Stimulated activated CD4-positive, alpha-beta T cell treated with anti-CD3 and anti-CD28 coated beads, Interleukin-15, amount 100 ng/mL, for 48 hours (primary cell): ENCODE data around the gene CNTN2.

Source experiments
- DNase-seq, 2 donors: peaks; one replicate each; pipeline ENCODE4 v3.0.0-alpha.2; 2020; ENCODE audit warnings: low read depth in 2 of 2

CNTN2 gene, protein sequence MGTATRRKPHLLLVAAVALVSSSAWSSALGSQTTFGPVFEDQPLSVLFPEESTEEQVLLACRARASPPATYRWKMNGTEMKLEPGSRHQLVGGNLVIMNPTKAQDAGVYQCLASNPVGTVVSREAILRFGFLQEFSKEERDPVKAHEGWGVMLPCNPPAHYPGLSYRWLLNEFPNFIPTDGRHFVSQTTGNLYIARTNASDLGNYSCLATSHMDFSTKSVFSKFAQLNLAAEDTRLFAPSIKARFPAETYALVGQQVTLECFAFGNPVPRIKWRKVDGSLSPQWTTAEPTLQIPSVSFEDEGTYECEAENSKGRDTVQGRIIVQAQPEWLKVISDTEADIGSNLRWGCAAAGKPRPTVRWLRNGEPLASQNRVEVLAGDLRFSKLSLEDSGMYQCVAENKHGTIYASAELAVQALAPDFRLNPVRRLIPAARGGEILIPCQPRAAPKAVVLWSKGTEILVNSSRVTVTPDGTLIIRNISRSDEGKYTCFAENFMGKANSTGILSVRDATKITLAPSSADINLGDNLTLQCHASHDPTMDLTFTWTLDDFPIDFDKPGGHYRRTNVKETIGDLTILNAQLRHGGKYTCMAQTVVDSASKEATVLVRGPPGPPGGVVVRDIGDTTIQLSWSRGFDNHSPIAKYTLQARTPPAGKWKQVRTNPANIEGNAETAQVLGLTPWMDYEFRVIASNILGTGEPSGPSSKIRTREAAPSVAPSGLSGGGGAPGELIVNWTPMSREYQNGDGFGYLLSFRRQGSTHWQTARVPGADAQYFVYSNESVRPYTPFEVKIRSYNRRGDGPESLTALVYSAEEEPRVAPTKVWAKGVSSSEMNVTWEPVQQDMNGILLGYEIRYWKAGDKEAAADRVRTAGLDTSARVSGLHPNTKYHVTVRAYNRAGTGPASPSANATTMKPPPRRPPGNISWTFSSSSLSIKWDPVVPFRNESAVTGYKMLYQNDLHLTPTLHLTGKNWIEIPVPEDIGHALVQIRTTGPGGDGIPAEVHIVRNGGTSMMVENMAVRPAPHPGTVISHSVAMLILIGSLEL

DNA sequence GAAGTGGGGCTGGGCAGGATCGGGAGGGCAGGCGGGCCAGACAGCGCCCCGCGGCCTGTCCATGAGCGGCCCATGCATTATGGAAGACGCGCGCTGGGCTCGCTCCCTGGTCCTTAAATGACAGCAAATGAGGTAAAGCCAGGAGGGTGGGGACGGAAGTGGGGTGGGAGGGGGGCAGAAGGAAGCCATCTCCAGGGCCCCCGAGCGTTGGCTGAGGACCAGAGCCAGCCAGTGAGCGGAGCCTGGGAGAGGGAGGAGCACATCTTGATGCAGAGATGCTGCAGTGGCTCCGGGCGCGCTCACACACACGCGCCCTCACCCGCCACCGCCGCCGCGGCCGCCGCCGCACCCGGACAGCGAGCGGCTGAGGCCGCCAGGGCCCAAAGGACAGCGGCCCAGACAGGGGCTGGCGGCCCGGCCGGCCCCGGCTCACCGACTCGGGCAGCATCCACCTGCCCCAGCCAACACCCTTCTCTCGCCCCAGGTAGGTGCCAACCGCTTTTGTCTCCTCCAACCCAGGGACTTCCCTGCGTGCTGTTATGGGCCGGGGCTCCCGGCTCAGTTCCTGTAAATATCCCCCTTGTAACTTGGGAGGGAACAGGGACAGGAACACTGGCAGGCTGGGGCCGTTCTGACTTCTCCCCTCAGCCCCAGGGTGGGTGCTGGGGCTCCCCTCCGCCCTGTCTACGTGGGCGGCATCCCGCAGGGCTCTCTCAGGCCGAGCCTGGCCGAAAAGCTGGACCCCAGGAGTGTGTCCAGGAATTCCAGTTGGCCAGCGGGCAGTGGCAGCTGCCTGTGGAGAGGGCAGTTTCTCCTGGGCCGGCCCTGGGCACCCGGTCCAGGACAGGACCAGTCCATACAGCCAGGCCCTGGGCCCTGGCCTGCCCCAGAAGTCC, at the start of gene CNTN2:
Gene CNTN2 (plus strand): TSS at position 302 of the 896 bp plus-strand sequence. CDS start 9,974 bp downstream, outside the sequence.
- DNase-seq, result no peak

DNA sequence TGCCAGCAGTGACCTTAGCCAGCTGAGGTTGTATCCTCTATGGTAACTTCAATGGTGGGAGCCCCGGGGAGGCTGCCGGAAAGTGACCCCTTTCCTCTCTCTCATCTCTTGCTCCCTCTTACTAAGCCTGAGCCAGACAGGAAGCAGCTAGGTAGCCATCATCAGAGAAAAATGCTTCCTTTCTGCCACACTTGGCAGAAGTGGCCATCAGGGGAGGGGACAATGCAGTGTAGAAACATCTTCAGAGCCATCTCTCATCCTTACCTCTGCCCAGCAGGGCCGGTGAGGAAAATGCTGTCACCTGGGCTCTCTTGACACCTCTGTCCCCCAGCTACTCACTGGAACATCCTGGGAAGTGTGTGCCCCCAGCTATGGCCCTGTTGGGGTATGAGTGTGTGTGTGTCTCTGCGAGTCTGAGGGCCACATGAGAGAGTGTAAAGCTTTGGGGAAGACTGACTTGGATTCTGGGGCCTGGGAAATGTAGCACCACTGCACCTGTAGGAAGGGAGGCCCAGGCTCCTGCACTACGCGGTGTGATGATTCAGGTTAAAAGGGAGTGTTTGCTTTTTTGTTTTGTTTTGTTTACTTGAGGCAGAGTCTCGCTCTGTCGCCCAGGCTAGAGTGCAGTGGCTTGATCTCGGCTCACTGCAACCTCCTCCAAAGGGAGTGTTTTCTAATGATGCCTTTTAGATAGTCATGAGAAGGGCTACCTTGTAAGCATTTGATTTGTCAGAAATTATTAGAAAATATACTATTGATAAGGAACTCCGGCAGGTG, 48.7 kb upstream of the CNTN2 start:
- no peak for DNase-seq

DNA sequence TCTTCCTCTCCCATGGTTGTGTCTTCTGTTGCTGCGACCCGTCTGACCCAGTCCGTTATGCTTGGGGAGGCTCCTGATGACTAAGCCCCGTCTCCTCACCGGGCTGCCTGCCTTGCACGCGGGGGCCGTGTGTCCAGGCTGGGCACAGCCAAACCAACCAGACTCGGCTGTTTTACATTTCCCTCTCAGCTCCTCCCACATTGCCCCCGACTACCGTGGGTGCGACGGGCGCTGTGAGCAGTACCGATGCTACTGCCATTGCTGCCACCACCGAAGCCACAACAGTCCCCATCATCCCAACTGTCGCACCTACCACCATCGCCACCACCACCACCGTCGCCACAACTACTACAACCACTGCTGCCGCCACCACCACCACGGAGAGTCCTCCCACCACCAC, 46.0 kb upstream of the CNTN2 start:
- no peak for DNase-seq

DNA sequence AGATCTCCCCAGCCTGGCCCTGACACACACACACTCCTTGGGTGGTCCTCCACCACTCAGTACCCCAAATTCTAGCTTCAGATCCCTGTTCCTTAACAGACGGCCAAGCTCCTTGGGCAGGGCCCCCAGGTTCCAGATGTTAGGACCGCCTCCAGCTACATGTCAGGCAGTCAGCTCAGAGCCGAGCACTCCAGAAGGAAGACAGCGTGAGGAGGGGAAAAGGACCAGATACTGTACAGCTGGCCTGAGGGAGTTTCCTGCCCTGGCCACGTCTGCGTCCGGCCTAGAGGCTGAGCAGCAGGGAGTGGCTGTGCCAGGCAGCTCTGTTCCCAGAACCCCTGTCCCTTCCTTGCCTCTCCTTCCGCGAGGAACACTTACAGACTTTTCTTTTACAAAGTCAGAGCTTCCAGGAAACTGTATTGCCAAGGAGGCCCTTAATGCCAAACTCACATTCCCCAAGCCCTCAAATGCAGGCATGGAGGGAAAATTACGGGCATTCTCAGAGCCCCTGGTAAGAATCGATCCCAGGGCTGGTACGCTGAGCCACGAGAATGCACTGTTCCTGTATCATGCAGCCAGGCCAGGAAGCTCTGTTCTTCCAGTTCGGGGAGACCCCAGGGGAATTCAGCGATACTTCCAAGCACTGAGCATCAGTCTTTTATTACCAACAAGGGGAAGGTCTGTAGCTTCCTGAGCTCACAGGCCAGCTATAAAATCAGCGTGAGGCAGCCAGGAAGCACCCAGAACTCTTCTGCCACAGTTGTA, 45.2 kb upstream of the CNTN2 start:
- DNase-seq, result no peak

DNA sequence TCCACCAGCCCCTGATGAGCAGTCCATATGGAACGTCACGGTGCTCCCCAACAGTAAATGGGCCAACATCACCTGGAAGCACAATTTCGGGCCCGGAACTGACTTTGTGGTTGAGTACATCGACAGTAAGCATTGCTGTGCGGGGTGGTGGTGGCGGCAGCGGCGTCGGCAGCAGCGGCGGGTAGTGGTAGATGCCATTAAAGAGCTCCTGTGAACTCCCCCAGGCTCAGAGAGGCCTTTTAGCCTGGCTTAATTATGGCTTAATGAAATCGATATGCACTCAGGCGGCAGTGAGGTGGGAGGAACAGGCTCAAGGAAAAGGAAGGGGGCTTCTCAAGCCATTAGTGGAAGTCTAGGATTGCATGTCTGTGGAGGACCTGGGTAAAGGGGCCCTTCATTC, 41.9 kb upstream of the CNTN2 start:
- no peak for DNase-seq

DNA sequence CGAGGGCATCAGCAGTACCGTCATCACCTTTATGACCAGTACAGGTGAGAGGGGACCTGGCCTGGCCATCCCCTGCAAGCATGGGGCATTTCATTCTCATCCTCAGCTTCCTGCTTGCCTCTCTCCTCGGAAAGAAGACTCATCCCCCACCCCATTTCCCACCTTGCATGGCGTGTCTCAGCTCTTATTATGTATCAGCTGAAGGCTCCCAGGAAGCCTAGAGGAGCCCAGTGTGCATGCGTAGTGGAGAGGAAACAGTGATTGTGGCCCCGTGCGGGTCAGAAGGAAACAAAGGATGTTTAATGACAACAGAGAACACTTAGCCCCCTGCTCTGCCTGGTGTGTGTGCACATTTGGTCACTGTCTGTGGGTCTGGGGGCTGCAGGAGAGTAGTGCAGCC, 40.3 kb upstream of the CNTN2 start:
- DNase-seq, result no peak

DNA sequence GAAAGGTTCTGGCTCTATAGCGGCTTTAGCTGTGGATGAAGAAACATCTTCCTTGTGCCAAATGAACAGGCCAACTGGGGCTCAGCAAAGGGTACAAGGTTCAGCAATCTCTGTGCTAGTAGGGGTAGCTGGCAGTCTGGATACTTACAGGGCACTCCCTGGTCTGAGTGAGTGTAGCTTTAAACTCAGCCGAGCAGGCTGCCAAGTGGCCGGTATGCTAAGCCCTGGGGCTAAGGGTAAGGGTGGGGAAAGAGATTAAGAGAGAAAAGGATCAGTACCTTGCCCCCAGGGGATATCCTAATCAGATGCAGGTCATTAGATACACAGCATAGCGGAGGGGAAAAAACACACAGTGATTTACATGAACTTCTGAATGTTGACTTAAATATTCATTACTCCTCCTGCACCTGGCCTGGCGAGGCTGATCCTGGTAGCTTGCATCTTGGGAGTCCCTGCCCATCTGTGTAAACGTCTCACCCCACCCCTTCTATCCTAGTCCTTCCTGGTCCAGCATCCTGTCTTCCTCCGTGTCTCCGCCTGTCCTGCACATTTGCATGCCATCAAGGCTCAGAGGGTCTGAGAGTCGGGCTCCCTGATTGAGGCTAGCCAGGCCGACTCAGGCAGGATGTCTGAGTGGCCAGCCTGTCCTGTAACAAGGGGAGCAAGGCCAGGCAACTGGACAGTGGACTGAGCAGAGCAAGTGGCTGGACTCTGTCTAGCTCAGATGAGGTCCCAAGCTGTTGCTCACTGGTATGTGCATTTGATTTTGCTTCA, 39.5 kb upstream of the CNTN2 start:
- no peak for DNase-seq

DNA sequence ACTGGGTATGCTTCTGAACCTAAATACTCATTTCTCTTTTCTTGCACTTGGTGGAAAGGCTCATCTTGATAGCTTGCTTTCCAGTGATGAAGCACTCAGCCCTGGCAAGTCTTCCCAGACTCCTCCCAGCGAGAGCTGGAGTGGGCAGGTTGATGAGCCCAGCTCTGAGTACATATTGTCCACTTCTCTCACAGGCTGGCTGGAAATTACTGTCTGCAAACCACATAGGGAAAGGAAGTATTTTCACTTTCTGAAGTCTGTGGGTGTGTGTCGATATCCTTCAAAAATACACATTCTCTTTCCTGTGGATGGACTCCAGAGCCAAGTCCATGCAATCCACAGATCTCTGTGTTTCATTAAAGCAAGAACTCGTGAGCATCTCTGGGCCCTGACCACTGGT, 38.7 kb upstream of the CNTN2 start:
- DNase-seq, result no peak

DNA sequence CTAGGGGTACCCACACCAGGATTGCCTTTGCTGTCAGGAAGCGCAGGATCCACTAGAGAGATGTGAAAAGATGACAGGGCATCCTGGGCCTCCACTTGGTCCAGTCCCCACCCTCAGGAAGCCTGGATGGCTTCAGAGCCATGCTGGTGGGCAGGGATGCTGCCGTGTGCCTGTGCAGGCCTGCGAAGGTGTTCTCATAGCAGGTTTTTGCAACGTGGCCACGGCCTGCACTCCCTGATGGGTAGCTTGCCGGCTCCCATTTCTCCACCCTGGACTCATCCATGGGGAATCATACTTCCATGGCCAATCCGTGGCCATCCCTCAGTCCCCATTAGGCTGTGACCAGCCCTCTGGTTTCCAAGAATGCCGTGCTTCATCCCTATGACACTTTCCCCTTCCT, 34.1 kb upstream of the CNTN2 start:
- DNase-seq, result no peak

DNA sequence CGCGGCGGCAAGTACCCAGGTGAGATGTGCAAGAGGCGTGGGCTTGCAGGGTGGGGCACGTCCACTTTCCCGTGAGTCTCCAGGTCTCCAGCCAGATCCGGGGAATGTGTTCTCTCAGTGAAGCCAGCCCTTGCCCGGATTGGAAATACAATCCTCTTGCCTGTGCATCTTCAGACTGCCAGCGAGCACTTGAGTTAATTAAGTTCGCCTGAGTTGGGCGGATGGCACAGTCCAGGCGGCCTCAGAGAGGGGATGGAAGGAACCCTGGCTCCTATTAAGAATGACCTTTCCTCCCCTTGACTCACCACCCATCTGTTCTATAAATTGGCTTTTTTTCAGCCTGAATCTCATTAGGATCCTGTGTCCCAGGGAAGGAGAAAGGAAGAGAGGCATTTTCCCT, 33.3 kb upstream of the CNTN2 start:
- DNase-seq, result no peak

DNA sequence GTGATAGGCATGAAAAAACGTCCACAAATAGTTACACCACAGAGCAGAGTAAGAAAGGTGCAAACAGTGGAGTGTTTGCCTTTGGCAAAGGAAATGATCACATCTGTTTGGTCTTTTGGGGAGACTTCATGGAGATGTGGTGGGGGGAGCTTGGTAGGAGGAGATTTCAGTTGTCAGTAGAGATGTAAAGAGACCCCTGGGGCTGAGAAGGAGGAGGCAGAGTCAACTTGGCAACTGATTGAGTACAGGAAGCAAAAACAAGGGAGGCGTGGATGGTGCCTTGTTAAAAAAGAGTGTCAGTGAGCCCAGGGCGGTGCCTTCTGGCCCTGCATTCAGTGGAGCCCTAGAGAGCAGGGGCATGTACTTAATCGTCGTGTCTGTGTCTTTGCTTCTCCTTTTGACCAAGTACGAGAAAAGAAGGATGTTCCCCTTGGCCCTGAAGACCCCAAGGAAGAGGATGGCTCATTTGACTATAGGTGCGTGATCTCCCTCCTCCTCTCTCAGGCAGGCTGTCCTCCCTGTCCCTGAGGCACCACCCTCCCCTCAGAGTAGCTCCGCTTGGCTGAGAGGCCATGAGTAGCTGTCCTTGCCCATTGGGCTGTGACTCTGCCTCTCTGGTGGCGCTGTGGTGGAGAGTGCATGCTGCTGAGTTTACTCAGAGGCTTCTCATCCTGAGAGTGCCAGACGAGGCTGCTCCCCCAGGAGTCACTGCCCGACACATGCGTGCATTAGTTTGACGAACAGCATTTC, 30.4 kb upstream of the CNTN2 start:
- no peak for DNase-seq

DNA sequence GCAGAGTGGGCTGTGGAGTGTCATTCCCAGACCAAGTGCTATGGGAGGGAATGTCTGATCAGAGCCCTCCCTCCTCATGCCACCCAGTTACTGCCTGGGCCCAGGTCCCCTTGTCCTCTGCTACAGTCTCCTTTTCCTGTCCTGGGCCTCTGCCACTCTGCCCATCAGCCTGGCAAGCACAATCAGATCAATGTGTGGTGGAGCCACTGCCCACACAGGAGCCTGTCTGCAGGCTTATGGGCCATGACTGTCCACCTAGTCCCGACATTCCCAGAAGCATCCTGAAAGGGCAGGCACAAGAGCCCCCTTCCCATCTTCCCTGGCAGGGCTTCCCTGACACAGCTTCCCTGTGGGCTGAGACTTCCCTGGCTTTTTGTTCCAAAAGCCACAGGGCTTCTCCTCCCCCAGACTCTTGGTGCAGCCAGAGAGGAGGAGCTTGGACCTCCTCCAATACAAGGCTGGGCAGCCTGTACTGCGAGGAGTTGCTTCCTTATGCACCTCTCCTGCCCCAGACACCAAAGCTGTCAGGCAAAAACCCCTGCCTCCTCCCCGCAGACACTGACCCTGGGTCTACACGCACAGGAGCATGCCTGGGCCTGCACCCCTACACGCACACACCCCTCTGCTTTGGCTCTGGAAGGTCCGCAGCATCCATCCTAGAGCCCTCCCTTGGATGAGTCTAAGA, 29.2 kb upstream of the CNTN2 start:
- no peak for DNase-seq

DNA sequence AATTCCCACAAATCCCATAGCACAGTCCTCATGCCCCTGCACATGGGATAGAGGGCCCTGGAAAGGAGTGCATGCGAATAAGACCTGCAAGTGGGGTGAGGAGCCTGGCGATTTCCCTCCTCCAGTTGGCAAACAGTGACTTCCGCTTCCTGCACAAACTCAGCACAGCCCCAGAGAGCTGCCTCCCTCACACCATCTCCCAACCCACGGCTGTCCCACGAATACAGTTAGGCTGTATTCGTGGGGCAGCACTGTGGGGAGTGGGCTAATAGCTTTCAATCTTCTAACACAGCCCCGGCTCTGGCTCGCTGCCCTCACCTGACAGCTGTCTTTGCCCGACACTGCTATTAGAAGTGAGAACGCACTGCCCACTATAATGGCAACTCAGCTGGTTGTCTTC, 28.2 kb upstream of the CNTN2 start:
- no peak for DNase-seq

DNA sequence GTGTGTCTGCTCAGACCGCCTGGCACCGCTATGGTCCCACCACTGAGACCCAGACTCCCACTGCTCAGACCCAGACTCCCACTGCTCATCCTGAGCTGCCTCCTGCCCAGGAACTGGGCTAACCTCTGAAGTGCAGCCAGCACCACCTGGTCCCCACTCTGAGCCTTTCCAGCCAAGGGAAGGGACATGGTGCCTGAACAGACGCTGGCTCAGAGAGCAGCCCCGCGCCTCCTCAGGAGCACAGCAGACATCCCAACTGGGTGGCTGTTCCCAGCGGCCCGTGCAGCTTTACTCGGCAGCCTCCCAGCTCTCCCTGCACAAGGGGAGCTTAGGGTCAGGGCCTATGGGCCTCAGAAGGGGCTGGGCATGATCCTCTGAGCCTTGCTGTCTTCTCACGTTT, 27.8 kb upstream of the CNTN2 start:
- no peak for DNase-seq

DNA sequence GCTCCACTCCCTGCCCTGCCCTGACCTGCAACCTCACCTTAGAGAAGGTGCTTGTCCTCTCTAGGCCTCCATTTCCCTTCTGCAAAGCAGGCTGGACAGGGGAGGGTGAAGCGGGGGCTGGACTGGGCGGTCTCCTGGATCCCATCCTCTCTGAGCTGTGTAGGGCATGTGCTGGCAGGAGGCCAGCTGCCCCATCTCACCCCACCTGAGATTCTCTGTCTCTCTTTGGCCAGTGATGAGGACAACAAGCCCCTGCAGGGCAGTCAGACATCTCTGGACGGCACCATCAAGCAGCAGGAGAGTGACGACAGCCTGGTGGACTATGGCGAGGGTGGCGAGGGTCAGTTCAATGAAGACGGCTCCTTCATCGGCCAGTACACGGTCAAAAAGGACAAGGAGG, 26.9 kb upstream of the CNTN2 start:
- DNase-seq, result no peak

DNA sequence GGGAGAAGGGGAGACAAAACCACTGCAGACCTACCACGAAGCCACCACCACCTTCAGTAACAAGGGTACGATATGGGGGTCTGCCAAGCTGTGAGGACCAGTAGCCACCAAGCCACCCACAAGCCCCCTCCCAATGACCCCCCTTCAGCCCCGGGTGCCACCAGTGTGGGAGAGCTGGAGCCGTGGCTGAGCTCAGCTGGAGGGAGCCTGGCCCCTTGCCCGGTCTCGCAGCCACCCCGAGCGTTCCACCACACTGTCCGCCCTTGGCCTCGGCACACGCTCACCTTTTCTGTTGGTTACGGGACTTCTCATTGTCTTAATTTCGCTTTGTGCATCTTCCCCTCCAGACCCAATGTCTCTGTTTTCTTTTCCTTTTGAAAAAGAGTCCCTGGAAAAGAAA, 26.4 kb upstream of the CNTN2 start:
- DNase-seq, result no peak

DNA sequence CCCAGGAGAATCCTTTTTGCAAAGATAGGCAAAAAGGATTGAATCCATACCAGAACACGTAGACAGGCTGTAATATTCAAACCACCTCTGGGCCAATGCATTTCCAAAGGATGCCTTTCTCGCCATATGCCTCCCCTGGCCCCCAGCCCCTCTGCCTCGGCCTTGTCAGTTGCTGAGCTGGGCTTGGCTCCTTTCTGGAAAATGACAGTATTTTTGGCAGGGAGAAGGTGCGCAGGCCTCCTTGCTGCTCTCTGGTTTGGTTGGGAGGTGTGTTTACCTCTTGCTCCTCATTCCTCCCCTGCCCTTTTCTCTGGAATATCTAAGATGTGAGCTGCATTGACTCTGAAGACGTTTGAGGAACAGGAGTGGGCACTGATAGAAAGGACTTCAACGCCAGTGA, 26.0 kb upstream of the CNTN2 start:
- DNase-seq, result no peak

DNA sequence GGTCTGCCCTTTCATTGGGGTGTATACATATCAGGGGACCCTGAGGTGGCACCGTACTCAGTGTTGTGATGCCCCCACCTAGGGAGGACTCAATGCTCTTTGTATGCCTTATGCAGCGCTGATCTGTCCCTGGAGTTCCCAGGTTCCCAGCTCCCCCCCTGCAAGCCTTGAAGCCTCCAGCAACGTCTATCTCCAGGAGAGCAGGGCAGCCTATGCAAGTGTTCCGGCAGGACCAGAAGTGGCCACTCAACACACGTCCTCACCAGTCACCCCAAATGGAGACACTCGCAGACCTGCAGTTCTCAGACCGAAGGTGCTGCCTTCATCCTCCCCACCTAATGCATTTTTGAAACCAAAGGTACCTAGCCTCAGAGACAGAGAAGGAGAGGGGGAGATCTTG, 25.2 kb upstream of the CNTN2 start:
- no peak for DNase-seq
